ENCODE data around the gene PASK.

DNA sequence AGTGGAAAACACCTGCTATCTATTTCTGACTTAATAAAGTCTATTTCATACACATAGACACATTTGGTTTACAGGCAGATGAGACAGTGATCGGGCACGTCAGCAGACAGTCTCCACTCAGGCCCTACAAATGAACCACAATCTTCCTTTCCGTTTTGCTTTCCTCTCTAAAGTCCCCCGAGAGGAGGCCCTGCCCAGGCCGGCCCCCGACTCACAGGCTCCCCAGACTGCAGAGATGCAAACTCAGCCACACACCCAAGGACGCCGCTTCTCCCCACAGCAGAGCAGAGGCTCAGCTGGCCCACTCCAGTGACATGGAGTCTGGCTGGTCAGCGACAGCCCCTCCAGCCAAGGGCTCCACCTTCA lies 37.8 kb downstream of the PASK start:
- TF ChIP-seq FOXM1 (IDR thresholded peaks at IDR 0.05; ENCODE audit: borderline replicate concordance, low read depth) (no peak), EP300 (IDR thresholded peaks at IDR 0.05; ENCODE audit: borderline replicate concordance) (no peak), CREB1 (IDR thresholded peaks at IDR 0.05; ENCODE audit: low read depth) (no peak), RAD21 (IDR thresholded peaks at IDR 0.05; ENCODE audit: low read depth) (no peak), ZBTB7A (IDR thresholded peaks at IDR 0.05; ENCODE audit: low read depth) (no peak), TAF1 (IDR thresholded peaks at IDR 0.05; ENCODE audit: low read depth) (no peak), CEBPB (IDR thresholded peaks at IDR 0.05) (no peak), EGR1 (IDR thresholded peaks at IDR 0.05) (no peak)
- TF ChIP-seq, protein P1, sequence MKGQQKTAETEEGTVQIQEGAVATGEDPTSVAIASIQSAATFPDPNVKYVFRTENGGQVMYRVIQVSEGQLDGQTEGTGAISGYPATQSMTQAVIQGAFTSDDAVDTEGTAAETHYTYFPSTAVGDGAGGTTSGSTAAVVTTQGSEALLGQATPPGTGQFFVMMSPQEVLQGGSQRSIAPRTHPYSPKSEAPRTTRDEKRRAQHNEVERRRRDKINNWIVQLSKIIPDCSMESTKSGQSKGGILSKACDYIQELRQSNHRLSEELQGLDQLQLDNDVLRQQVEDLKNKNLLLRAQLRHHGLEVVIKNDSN (IDR thresholded peaks at IDR 0.05): no peak
- TF ChIP-seq, protein P2, sequence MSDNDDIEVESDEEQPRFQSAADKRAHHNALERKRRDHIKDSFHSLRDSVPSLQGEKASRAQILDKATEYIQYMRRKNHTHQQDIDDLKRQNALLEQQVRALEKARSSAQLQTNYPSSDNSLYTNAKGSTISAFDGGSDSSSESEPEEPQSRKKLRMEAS (IDR thresholded peaks at IDR 0.05): no peak
- TF ChIP-seq, protein P3, sequence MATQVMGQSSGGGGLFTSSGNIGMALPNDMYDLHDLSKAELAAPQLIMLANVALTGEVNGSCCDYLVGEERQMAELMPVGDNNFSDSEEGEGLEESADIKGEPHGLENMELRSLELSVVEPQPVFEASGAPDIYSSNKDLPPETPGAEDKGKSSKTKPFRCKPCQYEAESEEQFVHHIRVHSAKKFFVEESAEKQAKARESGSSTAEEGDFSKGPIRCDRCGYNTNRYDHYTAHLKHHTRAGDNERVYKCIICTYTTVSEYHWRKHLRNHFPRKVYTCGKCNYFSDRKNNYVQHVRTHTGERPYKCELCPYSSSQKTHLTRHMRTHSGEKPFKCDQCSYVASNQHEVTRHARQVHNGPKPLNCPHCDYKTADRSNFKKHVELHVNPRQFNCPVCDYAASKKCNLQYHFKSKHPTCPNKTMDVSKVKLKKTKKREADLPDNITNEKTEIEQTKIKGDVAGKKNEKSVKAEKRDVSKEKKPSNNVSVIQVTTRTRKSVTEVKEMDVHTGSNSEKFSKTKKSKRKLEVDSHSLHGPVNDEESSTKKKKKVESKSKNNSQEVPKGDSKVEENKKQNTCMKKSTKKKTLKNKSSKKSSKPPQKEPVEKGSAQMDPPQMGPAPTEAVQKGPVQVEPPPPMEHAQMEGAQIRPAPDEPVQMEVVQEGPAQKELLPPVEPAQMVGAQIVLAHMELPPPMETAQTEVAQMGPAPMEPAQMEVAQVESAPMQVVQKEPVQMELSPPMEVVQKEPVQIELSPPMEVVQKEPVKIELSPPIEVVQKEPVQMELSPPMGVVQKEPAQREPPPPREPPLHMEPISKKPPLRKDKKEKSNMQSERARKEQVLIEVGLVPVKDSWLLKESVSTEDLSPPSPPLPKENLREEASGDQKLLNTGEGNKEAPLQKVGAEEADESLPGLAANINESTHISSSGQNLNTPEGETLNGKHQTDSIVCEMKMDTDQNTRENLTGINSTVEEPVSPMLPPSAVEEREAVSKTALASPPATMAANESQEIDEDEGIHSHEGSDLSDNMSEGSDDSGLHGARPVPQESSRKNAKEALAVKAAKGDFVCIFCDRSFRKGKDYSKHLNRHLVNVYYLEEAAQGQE (IDR thresholded peaks at IDR 0.05; ENCODE audit: low read depth): no peak
